Stimulated activated CD4-positive, alpha-beta T cell treated with anti-CD3 and anti-CD28 coated beads, Interleukin-12 subunit alpha, Interleukin-12 subunit beta, amount 100 ng/mL, for 4 hours (primary cell): ENCODE measurements around the gene MAP3K7CL.
"Not testable (repeated sequence)": the region's sequence is repeated elsewhere in the genome, so short reads cannot be mapped to it uniquely, and the experiment has no call there.

Experiments used
- DNase-seq: peaks from one replicate; pipeline ENCODE4 v3.0.0-alpha.2; 2020

Gene MAP3K7CL

GRCh38 chr21:29135481-29135880 is 5.0 kb downstream of the MAP3K7CL start:
- no peak for DNase-seq

GRCh38 chr21:29136033-29136432 is 5.6 kb downstream of the MAP3K7CL start:
- no peak for DNase-seq

- no peak for DNase-seq
Observed at GRCh38 chr21:29144736-29145353, 14.4 kb downstream of the MAP3K7CL start.

GRCh38 chr21:29145354-29145782 is 14.9 kb downstream of the MAP3K7CL start:
- DNase-seq = no peak

GRCh38 chr21:29145852-29146453 is 15.5 kb downstream of the MAP3K7CL start:
- DNase-seq = no peak

- DNase-seq = no peak
Observed at GRCh38 chr21:29146726-29147125, 16.3 kb downstream of the MAP3K7CL start.

- no peak for DNase-seq
Observed at GRCh38 chr21:29148530-29148929, 18.1 kb downstream of the MAP3K7CL start.

GRCh38 chr21:29149808-29150425 is 19.5 kb downstream of the MAP3K7CL start:
- no peak for DNase-seq

- no peak for DNase-seq
Observed at GRCh38 chr21:29151931-29152330, 21.5 kb downstream of the MAP3K7CL start.

DNA sequence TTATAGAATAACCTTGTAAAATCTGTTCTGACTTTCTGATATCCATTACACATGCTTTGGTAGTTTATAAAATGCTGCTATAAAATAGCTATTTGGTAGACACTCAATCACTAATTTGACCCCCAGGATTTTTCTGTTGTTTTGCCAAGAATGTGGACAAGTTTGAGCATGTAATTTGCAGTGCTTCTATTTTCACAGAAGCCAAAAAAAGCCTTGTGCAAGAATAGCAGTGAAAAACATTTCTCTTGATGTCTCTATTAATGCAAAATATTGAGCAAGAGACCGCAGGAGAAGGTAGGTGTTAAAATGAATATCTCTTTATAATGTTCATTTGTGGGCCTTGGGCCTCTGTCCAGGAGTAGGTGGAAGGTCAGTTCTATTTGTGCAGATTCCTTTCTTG is 22.5 kb downstream of the MAP3K7CL start:
- DNase-seq = no peak

DNA sequence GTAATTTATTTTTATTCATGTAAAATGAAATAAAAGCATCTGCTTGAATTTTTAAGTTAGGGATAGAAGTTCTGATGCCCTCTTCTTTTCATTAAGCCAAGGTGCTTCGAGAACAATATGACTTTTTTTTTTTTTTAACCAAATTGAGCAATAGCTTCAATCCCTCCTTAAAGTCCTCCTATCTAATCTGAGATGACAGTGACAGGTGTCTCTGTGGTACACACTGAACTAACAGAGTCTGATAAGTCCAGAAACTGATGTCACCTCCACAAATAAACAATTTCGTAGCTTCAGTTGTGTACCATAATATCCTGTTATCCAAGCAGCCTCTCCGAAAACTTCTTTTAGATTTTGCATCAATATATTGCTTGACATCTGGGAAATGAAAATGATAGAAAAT is 23.8 kb downstream of the MAP3K7CL start:
- no peak for DNase-seq

DNA sequence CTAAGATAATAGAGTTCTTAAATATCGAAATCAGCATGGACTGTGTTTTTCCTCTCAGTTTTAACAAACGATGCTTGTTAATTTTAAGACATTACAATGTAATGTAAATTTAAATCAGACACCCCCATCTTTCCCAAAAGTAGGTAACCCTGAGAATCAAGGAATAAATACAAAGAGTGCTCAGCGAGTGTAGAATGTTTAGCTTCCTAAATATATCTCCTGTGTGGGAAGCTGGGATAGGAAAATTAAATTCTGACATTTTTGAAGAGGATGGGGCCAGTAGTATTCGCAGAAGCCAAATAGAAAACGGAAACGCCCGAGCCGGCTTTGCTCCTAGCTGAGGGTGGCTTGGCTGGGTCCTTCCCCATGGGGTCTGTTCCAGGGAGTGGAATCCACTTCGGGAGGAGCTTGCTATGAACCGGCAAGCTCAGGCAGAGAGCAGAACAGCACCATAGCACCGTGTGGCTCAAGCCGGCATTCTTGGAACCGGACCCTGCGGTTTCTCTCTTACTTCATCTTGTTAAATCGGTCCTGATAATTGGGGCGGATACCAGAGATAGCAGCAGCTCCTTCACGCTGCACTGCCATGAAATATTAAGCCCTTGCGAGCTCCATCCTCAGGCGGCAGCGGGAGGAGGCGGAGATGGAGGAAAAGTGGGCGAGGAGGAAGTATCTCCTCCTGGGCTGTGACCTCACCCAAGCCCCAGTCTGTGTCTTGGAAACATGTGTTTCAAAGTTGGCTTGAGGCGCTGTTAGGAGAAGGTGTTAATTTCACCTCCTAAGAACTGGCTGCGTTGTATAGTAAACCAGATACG is 24.9 kb downstream of the MAP3K7CL start:
- DNase-seq = no peak

DNA sequence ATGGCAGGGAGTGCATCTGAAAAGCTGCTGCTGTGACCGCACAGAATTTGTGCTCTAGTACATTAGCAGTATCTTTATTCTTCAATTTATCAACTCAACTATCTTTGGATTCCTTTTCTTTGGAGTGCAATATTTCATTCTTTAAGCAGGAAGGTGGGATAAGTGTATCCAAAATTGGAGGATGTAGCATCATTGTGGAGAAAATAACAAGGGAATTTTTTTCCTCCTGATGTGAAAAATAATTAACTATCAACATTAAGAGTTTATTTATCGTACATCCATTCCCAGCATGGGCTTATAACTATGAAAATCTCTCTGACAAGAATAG is 25.5 kb downstream of the MAP3K7CL start:
- DNase-seq = no peak

GRCh38 chr21:29157080-29157479 is 26.6 kb downstream of the MAP3K7CL start:
- DNase-seq = no peak

GRCh38 chr21:29159842-29160241 is 29.4 kb downstream of the MAP3K7CL start:
- no peak for DNase-seq

DNA sequence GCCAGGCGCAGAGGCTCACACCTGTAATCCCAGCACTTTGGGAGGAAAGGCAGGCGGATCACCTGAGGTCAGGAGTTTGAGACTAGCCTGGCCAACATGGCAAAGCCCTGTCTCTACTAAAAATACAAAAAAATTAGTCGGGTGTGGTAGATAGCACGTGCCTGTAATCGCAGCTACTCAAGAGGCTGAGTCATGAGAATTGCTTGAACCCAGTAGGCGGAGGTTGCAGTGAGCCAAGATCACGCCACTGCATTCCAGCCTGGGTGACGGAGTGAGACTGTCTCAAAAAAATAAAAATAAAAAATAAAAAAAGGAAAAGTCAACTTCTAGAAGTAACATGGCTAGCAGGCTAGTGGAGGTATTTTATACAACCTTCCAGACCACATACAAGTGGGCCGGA is 32.4 kb downstream of the MAP3K7CL start:
- DNase-seq = not testable (repeated sequence)

- no peak for DNase-seq
Observed at GRCh38 chr21:29163341-29164115, 33.1 kb downstream of the MAP3K7CL start.

- DNase-seq = no peak
Observed at GRCh38 chr21:29164323-29164942, 34.0 kb downstream of the MAP3K7CL start.

DNA sequence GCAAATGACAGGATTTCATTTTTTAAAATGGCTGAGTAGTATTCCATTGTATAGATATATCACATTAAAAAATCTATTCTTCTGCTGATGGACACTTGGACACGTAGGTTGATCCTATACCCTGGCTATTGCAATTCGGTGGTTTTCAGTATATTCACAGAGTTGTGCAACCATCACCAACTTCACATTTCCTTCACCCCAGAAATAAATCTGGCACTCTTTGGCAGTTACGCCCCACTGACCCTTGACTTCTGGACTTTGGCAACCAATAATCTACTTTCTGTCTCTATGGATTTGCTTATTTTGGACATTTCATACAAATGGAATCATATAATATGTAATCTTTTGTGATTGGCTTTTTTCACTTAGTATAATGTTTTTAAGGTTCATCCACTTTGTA is 35.9 kb downstream of the MAP3K7CL start:
- no peak for DNase-seq

- no peak for DNase-seq
Observed at GRCh38 chr21:29166853-29167252, 36.4 kb downstream of the MAP3K7CL start.

DNA sequence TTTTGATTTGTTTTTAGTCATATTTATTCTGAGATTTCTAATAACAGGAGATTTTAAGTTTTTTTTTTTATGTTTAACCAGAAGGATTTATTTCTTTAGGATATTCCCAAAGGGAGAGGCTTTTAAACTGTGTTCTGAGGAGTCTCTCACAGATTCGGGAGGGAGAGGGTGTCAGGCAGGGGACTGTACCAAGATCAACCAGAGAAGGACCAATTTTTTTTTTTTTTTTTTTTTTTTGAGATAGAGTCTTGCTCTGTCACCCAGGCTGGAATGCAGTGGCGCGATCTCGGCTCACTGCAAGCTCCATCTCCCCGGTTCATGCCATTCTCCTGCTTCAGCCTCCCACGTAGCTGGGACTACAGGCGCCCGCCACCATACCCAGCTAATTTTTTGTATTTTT is 37.0 kb downstream of the MAP3K7CL start:
- DNase-seq = not testable (repeated sequence)

GRCh38 chr21:29168891-29169315 is 38.5 kb downstream of the MAP3K7CL start:
- no peak for DNase-seq
